22Rv1 (cell line): ENCODE measurements around the gene JAKMIP2.

Source experiments
- ZFX ChIP-seq: fragments of 450-650 bp; IDR thresholded peaks from 2 replicates; pipeline ENCODE4 v1.6.1; 2017; ENCODE audit warnings: antibody characterized with exemption, borderline replicate concordance
- TF ChIP-seq, protein P1 (sequence below): fragments of 450-650 bp; IDR thresholded peaks from 2 replicates; pipeline ENCODE4 v1.5.1; 2017; ENCODE audit warnings: mild to moderate bottlenecking

DNA sequence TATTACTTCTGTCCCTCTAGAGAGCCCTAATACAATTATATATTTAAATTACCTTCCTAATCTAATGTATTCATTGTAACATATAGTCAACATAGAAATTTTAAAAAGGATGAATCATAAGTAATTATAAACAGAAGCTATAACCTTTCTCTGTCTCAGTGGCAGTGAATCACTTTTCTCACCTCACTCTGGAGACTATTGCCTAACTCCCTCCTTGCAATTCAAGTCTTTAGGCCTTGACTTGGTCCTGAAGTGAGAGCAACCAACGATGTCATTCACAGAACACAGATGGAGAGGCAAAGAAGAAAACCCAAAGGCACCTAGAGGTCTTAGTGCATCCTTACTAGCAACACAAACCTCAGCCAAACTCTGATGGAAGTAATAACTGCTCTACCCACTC, 139.4 kb downstream of the JAKMIP2 start:
- TF ChIP-seq, protein P1, sequence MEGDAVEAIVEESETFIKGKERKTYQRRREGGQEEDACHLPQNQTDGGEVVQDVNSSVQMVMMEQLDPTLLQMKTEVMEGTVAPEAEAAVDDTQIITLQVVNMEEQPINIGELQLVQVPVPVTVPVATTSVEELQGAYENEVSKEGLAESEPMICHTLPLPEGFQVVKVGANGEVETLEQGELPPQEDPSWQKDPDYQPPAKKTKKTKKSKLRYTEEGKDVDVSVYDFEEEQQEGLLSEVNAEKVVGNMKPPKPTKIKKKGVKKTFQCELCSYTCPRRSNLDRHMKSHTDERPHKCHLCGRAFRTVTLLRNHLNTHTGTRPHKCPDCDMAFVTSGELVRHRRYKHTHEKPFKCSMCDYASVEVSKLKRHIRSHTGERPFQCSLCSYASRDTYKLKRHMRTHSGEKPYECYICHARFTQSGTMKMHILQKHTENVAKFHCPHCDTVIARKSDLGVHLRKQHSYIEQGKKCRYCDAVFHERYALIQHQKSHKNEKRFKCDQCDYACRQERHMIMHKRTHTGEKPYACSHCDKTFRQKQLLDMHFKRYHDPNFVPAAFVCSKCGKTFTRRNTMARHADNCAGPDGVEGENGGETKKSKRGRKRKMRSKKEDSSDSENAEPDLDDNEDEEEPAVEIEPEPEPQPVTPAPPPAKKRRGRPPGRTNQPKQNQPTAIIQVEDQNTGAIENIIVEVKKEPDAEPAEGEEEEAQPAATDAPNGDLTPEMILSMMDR, result no peak
- no peak for TF ChIP-seq ZFX
